Measurements from ENCODE around the gene SOD1. TPM values are rescaled to one million over a fixed set of nuclear protein-coding genes. Genes with fewer than 3 reads are reported as not detected.
A peak's percentile ranks its signal among the peaks of the same experiment; 100 is the strongest.

The SOD1 gene
- total RNA-seq, 1 donor from 2014 or later = 183 TPM

- H3K4me3 ChIP-seq = peak overlapping the region; percentile 77
- Mint-ChIP-seq H3K4me3 (peak overlapping the region; percentile 96), H3K36me3 (peaks cover 21% of the 10 kb centered on the region), H3K27ac (peak overlapping the region; percentile 42), H3K27me3 (ENCODE audit: insufficient read depth, low read depth) (peaks cover 3% of the 10 kb centered on the region), H3K4me1 (peaks cover 33% of the 10 kb centered on the region), H3K9me3 (no peaks in the 10 kb centered on the region)
- H3K79me2 ChIP-seq (ENCODE audit: low read depth) = peaks cover 48% of the 10 kb centered on the region
- no peaks in the 10 kb centered on the region for H3K27me3 ChIP-seq
- H3K9ac ChIP-seq = no peak overlapping the region
- H3K4me1 ChIP-seq = peaks cover 6% of the 10 kb centered on the region
- peaks cover 34% of the 10 kb centered on the region for H4K20me1 ChIP-seq (ENCODE audit: low read depth)
- H2AFZ ChIP-seq (replicated peaks) = peak overlapping the region; percentile 11
- peaks cover 10% of the 10 kb centered on the region for H3K36me3 ChIP-seq
- H3F3A ChIP-seq (ENCODE audit: low read depth) = no peaks in the 10 kb centered on the region
- no peak overlapping the region for H3K27ac ChIP-seq
- H3K4me2 ChIP-seq = peak overlapping the region; percentile 94
- DNase-seq (ENCODE audit: low spot score) = no peak
- no peaks in the 10 kb centered on the region for H3K9me3 ChIP-seq (ENCODE audit: low read depth)
- TF ChIP-seq EZH2 (IDR thresholded peaks at IDR 0.05) (no peak), EZH2phosphoT487 (IDR thresholded peaks at IDR 0.05) (no peak), CTCF (IDR thresholded peaks at IDR 0.05) (no peak)
Measured at GRCh38 chr21:31660259-31660565, 719 bp downstream of the SOD1 start.

GRCh38 chr21:31660591-31660990 is 1.1 kb downstream of the SOD1 start:
- peaks cover 50% of the 10 kb centered on the region for H3K79me2 ChIP-seq (ENCODE audit: low read depth)
- Mint-ChIP-seq H3K4me1 (peaks cover 37% of the 10 kb centered on the region), H3K9me3 (no peaks in the 10 kb centered on the region), H3K36me3 (peaks cover 25% of the 10 kb centered on the region), H3K27ac (no peak overlapping the region), H3K4me3 (peak overlapping the region; percentile 96), H3K27me3 (ENCODE audit: insufficient read depth, low read depth) (peaks cover 3% of the 10 kb centered on the region)
- H3K27ac ChIP-seq = no peak overlapping the region
- peak overlapping the region; percentile 77 for H3K4me3 ChIP-seq
- no peak for DNase-seq (ENCODE audit: low spot score)
- H3K9ac ChIP-seq = no peak overlapping the region
- no peaks in the 10 kb centered on the region for H3F3A ChIP-seq (ENCODE audit: low read depth)
- no peak overlapping the region for H2AFZ ChIP-seq (replicated peaks)
- TF ChIP-seq EZH2phosphoT487 (IDR thresholded peaks at IDR 0.05) (no peak), EZH2 (IDR thresholded peaks at IDR 0.05) (no peak), CTCF (IDR thresholded peaks at IDR 0.05) (no peak)
- peak overlapping the region; percentile 94 for H3K4me2 ChIP-seq
- no peaks in the 10 kb centered on the region for H3K9me3 ChIP-seq (ENCODE audit: low read depth)
- no peaks in the 10 kb centered on the region for H3K27me3 ChIP-seq
- H3K36me3 ChIP-seq = peaks cover 10% of the 10 kb centered on the region
- H4K20me1 ChIP-seq (ENCODE audit: low read depth) = peaks cover 37% of the 10 kb centered on the region
- H3K4me1 ChIP-seq = peaks cover 6% of the 10 kb centered on the region

GRCh38 chr21:31663584-31664249 is 4.2 kb downstream of the SOD1 start:
- peaks cover 26% of the 10 kb centered on the region for H3K36me3 Mint-ChIP-seq
- Histone ChIP-seq H3K4me2 (no peak overlapping the region), H3K27me3 (no peaks in the 10 kb centered on the region), H3K4me3 (no peak overlapping the region), H3K4me1 (peaks cover 6% of the 10 kb centered on the region), H2AFZ (replicated peaks) (no peak overlapping the region), H4K20me1 (ENCODE audit: low read depth) (peaks cover 44% of the 10 kb centered on the region), H3K9ac (no peak overlapping the region), H3F3A (ENCODE audit: low read depth) (peaks cover 24% of the 10 kb centered on the region), H3K79me2 (ENCODE audit: low read depth) (peaks cover 51% of the 10 kb centered on the region), H3K27ac (no peak overlapping the region), H3K9me3 (ENCODE audit: low read depth) (no peaks in the 10 kb centered on the region), H3K36me3 (peaks cover 10% of the 10 kb centered on the region)
- H3K27ac Mint-ChIP-seq = no peak overlapping the region
- H3K27me3 Mint-ChIP-seq (ENCODE audit: insufficient read depth, low read depth) = peaks cover 2% of the 10 kb centered on the region
- no peaks in the 10 kb centered on the region for H3K9me3 Mint-ChIP-seq
- H3K4me1 Mint-ChIP-seq = peaks cover 38% of the 10 kb centered on the region
- DNase-seq (ENCODE audit: low spot score) = no peak
- H3K4me3 Mint-ChIP-seq = no peak overlapping the region
- TF ChIP-seq EZH2 (IDR thresholded peaks at IDR 0.05) (no peak), EZH2phosphoT487 (IDR thresholded peaks at IDR 0.05) (no peak), CTCF (IDR thresholded peaks at IDR 0.05) (no peak)

All from neural progenitor cell (in vitro differentiated cells).